PC-3 (cell line): ENCODE measurements around the gene AIFM3. TPM values are rescaled to one million over a fixed set of nuclear protein-coding genes. Genes with fewer than 3 reads are reported as not detected.

Source experiments
- ATAC-seq: fragments of 200-7000 bp; cut with Tn5 transposase; 2 replicates; pipeline ENCODE4 v1.9.1; 2020; ENCODE audit warnings: mild to moderate bottlenecking, moderate library complexity
- BruUV-seq: library from RNA; stranded (reverse); fragments of 400-500 nt; replicated peaks from 2 replicates; lab custom pipeline; 2021; lab: Mats Ljungman, UMichigan
- CTCF ChIA-PET: fragments of 300-600 bp; sonication (Branson Sonifier 250); formaldehyde crosslinking; loops from one replicate; lab custom pipeline; 2022; ENCODE audit warnings: antibody characterized with exemption; lab: Charles Lee
- POLR2A ChIA-PET: fragments of 300-600 bp; sonication (Branson Sonifier 250); formaldehyde crosslinking; loops from one replicate; lab custom pipeline; 2022; ENCODE audit warnings: antibody characterized with exemption; ENCODE audit not compliant: unreplicated experiment; lab: Charles Lee
- DNase-seq: peaks from one replicate; pipeline ENCODE4 v3.0.0-alpha.2; 2015
- H2AFZ ChIP-seq: fragments of 300-600 bp; sonication (generic); 2 replicates; pipeline ENCODE4 v1.6.0; 2016; ENCODE audit warnings: antibody characterized with exemption, low read length
- H3F3A ChIP-seq: fragments of 300-600 bp; sonication (generic); one replicate; pipeline ENCODE4 v1.6.0; 2017; ENCODE audit warnings: antibody characterized with exemption, low read length, control low read depth, mild to moderate bottlenecking; ENCODE audit not compliant: unreplicated experiment
- H3K27ac ChIP-seq: fragments of 300-600 bp; sonication (generic); 2 replicates; pipeline ENCODE4 v1.5.1; 2016; ENCODE audit warnings: mild to moderate bottlenecking, low read length
- H3K27me3 ChIP-seq: fragments of 300-600 bp; sonication (generic); 2 replicates; pipeline ENCODE4 v1.6.1; 2016; ENCODE audit warnings: low read length, mixed read lengths
- H3K36me3 ChIP-seq: fragments of 300-600 bp; sonication (generic); 2 replicates; pipeline ENCODE4 v1.6.1; 2016; ENCODE audit warnings: low read depth, mixed run types, low read length, mixed read lengths
- H3K4me1 ChIP-seq: fragments of 300-600 bp; sonication (generic); 2 replicates; pipeline ENCODE4 v1.5.1; 2016; ENCODE audit warnings: low read length; ENCODE audit not compliant: insufficient read depth
- H3K4me2 ChIP-seq: fragments of 300-600 bp; sonication (generic); 2 replicates; pipeline ENCODE4 v1.6.0; 2016; ENCODE audit warnings: low read length
- H3K4me3 ChIP-seq: fragments of 300-600 bp; sonication (generic); 2 replicates; pipeline ENCODE4 v1.5.1; 2016; ENCODE audit warnings: mild to moderate bottlenecking, low read length, mixed read lengths
- H3K79me2 ChIP-seq: fragments of 300-600 bp; sonication (generic); 2 replicates; pipeline ENCODE4 v1.6.1; 2017; ENCODE audit warnings: low read length, mixed read lengths
- H3K9ac ChIP-seq: fragments of 300-600 bp; sonication (generic); 2 replicates; pipeline ENCODE4 v1.6.0; 2016; ENCODE audit warnings: mild to moderate bottlenecking, low read length
- H3K9me2 ChIP-seq: fragments of 300-600 bp; sonication (generic); replicated peaks from 2 replicates; pipeline ENCODE4 v1.6.1; 2016; ENCODE audit warnings: mixed run types, low read length, mixed read lengths
- H3K9me3 ChIP-seq: fragments of 300-600 bp; sonication (generic); 2 replicates; pipeline ENCODE4 v1.6.1; 2016; ENCODE audit warnings: low read length, mixed read lengths
- H4K20me1 ChIP-seq: fragments of 300-600 bp; sonication (generic); 2 replicates; pipeline ENCODE4 v1.6.1; 2016; ENCODE audit warnings: low read length, mixed read lengths
- CTCF ChIP-seq: fragments of 300-600 bp; sonication (generic); conservative IDR thresholded peaks from 2 replicates; pipeline ENCODE4 v1.5.1; 2017; ENCODE audit warnings: antibody characterized with exemption, low read depth, mild to moderate bottlenecking, low read length
- EZH2 ChIP-seq: fragments of 300-600 bp; sonication (generic); IDR thresholded peaks from one replicate; pipeline ENCODE4 v1.6.1; 2017; ENCODE audit warnings: antibody characterized with exemption, mild to moderate bottlenecking, low read length; ENCODE audit not compliant: unreplicated experiment
- EZH2phosphoT487 ChIP-seq: fragments of 300-600 bp; sonication (generic); IDR thresholded peaks from 2 replicates; pipeline ENCODE4 v1.6.1; 2018; ENCODE audit warnings: mild to moderate bottlenecking, antibody characterized with exemption, low read length, borderline replicate concordance
- intact Hi-C: fragments of 100-400 bp; cut with micrococcal nuclease; formaldehyde crosslinking; loops from 2 replicates; pipeline ENCODE4 v1.9.0; 2023
- total RNA-seq: library from RNA; depleted of rRNA; stranded (reverse); fragments of >200 nt; gene quantifications from 2 replicates; pipeline ENCODE4 v1.2.3, GENCODE V29; 2014

AIFM3 gene
- total RNA-seq, 1 experiment from 2014 or later, result 1.5 TPM

- no peaks in the 10 kb centered on the region for H3K36me3 ChIP-seq
- H3K4me1 ChIP-seq, result peaks cover 13% of the 10 kb centered on the region
- CTCF ChIA-PET, result no interaction called here
- H3K4me3 ChIP-seq, result no peak overlapping the region
- H2AFZ ChIP-seq, result no peak overlapping the region
- H3K79me2 ChIP-seq, result peaks cover 16% of the 10 kb centered on the region
- no peak for ATAC-seq
- H3K27me3 ChIP-seq, result no peaks in the 10 kb centered on the region
- TF ChIP-seq EZH2 (no peak), EZH2phosphoT487 (no peak), CTCF (no peak)
- POLR2A ChIA-PET, result no interaction called here
- no peak for DNase-seq
- H3K4me2 ChIP-seq, result no peak overlapping the region
- no peaks in the 10 kb centered on the region for H4K20me1 ChIP-seq
- no peak overlapping the region for H3K9ac ChIP-seq
- BruUV-seq, result no TSS peak
- no peaks in the 10 kb centered on the region for H3K9me3 ChIP-seq
- intact Hi-C loops, result no loop called here
- H3K27ac ChIP-seq, result no peak overlapping the region
- H3F3A ChIP-seq, result no peaks in the 10 kb centered on the region
- H3K9me2 ChIP-seq, result no peaks in the 10 kb centered on the region
These were observed 13.5 kb downstream of the AIFM3 start for GRCh38 chr22:20980523-20980922.

- Histone ChIP-seq H3K4me2 (peak overlapping the region; percentile 99), H2AFZ (peak overlapping the region; percentile 89), H3K4me1 (peaks cover 13% of the 10 kb centered on the region), H3K36me3 (no peaks in the 10 kb centered on the region; the same call in 1 of the 2 replicates), H3K27me3 (no peaks in the 10 kb centered on the region), H3K27ac (peak overlapping the region; percentile 47; the same call in 1 of the 2 replicates), H3K4me3 (peak overlapping the region; percentile 80), H3K9me3 (no peaks in the 10 kb centered on the region), H3F3A (no peaks in the 10 kb centered on the region), H3K9me2 (no peaks in the 10 kb centered on the region), H3K9ac (peak overlapping the region; percentile 88), H3K79me2 (peaks cover 16% of the 10 kb centered on the region), H4K20me1 (no peaks in the 10 kb centered on the region)
- ATAC-seq, result no peak
- no peak for TF ChIP-seq EZH2
- no peak for TF ChIP-seq EZH2phosphoT487
- no peak for TF ChIP-seq CTCF
- no peak for DNase-seq
- CTCF ChIA-PET, result no interaction called here
- BruUV-seq, result TSS peak; percentile 79
- intact Hi-C loops, result no loop called here
- POLR2A ChIA-PET, result no interaction called here
These were observed 14.1 kb downstream of the AIFM3 start for GRCh38 chr22:20980938-20981722.
